H9 (cell line): ENCODE measurements around the gene SLC7A1. TPM values are rescaled to one million over a fixed set of nuclear protein-coding genes. Genes with fewer than 3 reads are reported as not detected.

ENCODE experiments used
- DNase-seq: peaks from one replicate; pipeline ENCODE4 v3.0.0-alpha.2; 2017
- H2AFZ ChIP-seq: one replicate; pipeline ENCODE4 v1.6.1; 2013; ENCODE audit warnings: mild to moderate bottlenecking, low read length, control low read depth, moderate library complexity
- H2AK5ac ChIP-seq: 2 replicates; pipeline ENCODE4 v1.6.1; 2013; ENCODE audit warnings: low read length, control low read depth, mixed read lengths; ENCODE audit not compliant: insufficient read length
- H2BK120ac ChIP-seq: one replicate; pipeline ENCODE4 v1.6.1; 2013; ENCODE audit warnings: low read depth, mild to moderate bottlenecking, low read length, control low read depth, inconsistent platforms; ENCODE audit not compliant: poor library complexity, severe bottlenecking
- H2BK12ac ChIP-seq: 2 replicates; pipeline ENCODE4 v1.6.1; 2013; ENCODE audit warnings: low read length, control low read depth, mixed read lengths, low read depth; ENCODE audit not compliant: insufficient read length
- H2BK15ac ChIP-seq: 2 replicates; pipeline ENCODE4 v1.6.1; 2013; ENCODE audit warnings: low read depth, low read length, control low read depth
- H2BK20ac ChIP-seq: one replicate; pipeline ENCODE4 v1.6.1; 2013; ENCODE audit warnings: low read depth, mild to moderate bottlenecking, low read length, control low read depth, inconsistent platforms; ENCODE audit not compliant: poor library complexity, severe bottlenecking
- H2BK5ac ChIP-seq: 2 replicates; pipeline ENCODE4 v1.6.1; 2013; ENCODE audit warnings: low read length, control low read depth, mixed read lengths; ENCODE audit not compliant: insufficient read length
- H3K14ac ChIP-seq: 2 replicates; pipeline ENCODE4 v1.6.1; 2013; ENCODE audit warnings: low read length, control low read depth; ENCODE audit not compliant: insufficient read depth
- H3K18ac ChIP-seq: 2 replicates; pipeline ENCODE4 v1.6.1; 2013; ENCODE audit warnings: low read depth, mild to moderate bottlenecking, mixed read lengths, low read length, control low read depth; ENCODE audit not compliant: insufficient read length
- H3K23ac ChIP-seq: 2 replicates; pipeline ENCODE4 v1.6.1; 2013; ENCODE audit warnings: low read length, control low read depth, mixed read lengths, low read depth; ENCODE audit not compliant: insufficient read length
- H3K23me2 ChIP-seq: 2 replicates; pipeline ENCODE4 v1.6.1; 2013; ENCODE audit warnings: low read depth, mild to moderate bottlenecking, mixed read lengths, low read length, control low read depth; ENCODE audit not compliant: insufficient read length, poor library complexity, severe bottlenecking
- H3K27ac ChIP-seq: 2 replicates; pipeline ENCODE4 v1.5.1; 2013; ENCODE audit warnings: low read length, control low read depth, mixed read lengths, low read depth; ENCODE audit not compliant: insufficient read length
- H3K27me3 ChIP-seq: 2 replicates; pipeline ENCODE4 v1.6.1; 2013; ENCODE audit warnings: low read length, control low read depth, inconsistent platforms; ENCODE audit not compliant: insufficient read depth
- H3K4ac ChIP-seq: 2 replicates; pipeline ENCODE4 v1.6.1; 2013; ENCODE audit warnings: low read depth, mild to moderate bottlenecking, control low read depth, inconsistent platforms, low read length, moderate library complexity
- H3K4me1 ChIP-seq: 2 replicates; pipeline ENCODE4 v1.6.1; 2013; ENCODE audit warnings: low read length, control low read depth, inconsistent platforms; ENCODE audit not compliant: insufficient read depth
- H3K4me2 ChIP-seq: 2 replicates; pipeline ENCODE4 v1.6.1; 2013; ENCODE audit warnings: low read length, control low read depth, mixed read lengths; ENCODE audit not compliant: insufficient read length, insufficient read depth
- H3K56ac ChIP-seq: 2 replicates; pipeline ENCODE4 v1.6.1; 2013; ENCODE audit warnings: low read depth, mild to moderate bottlenecking, mixed read lengths, low read length, control low read depth; ENCODE audit not compliant: insufficient read length
- H3K79me1 ChIP-seq: 2 replicates; pipeline ENCODE4 v1.6.1; 2013; ENCODE audit warnings: low read depth, mild to moderate bottlenecking, moderate library complexity, low read length, control low read depth, inconsistent platforms; ENCODE audit not compliant: insufficient read depth, poor library complexity, severe bottlenecking
- H3K79me2 ChIP-seq: 2 replicates; pipeline ENCODE4 v1.6.1; 2013; ENCODE audit warnings: low read length, control low read depth, inconsistent platforms; ENCODE audit not compliant: insufficient read depth
- H3K9ac ChIP-seq: 2 replicates; pipeline ENCODE4 v1.6.1; 2013; ENCODE audit warnings: low read length, control low read depth, mixed read lengths; ENCODE audit not compliant: insufficient read length; ENCODE audit errors: extremely low read depth
- H3K9me3 ChIP-seq: one replicate; pipeline ENCODE4 v1.6.1; 2013; ENCODE audit warnings: low read depth, low read length, inconsistent platforms; ENCODE audit not compliant: control insufficient read depth
- H3T11ph ChIP-seq: one replicate; pipeline ENCODE4 v1.6.1; 2013; ENCODE audit warnings: mild to moderate bottlenecking, low read length, control low read depth, inconsistent platforms
- H4K20me1 ChIP-seq: one replicate; pipeline ENCODE4 v1.6.1; 2013; ENCODE audit not compliant: control insufficient read depth, insufficient read length, insufficient read depth
- H4K5ac ChIP-seq: 2 replicates; pipeline ENCODE4 v1.6.1; 2013; ENCODE audit warnings: low read depth, mild to moderate bottlenecking, mixed read lengths, low read length, control low read depth; ENCODE audit not compliant: insufficient read length
- H4K8ac ChIP-seq: replicated peaks from 2 replicates; pipeline ENCODE4 v1.6.1; 2013; ENCODE audit warnings: low read length, control low read depth, mixed read lengths, low read depth; ENCODE audit not compliant: insufficient read length
- H4K91ac ChIP-seq: 2 replicates; pipeline ENCODE4 v1.6.1; 2013; ENCODE audit warnings: low read depth, mild to moderate bottlenecking, moderate library complexity, mixed read lengths, low read length, control low read depth; ENCODE audit not compliant: insufficient read length
- H3K27ac Mint-ChIP-seq, 3 experiments: 2 replicates in 2 of 3; 3 replicates in 1 of 3; pipeline ENCODE4 v1.8.0; 2020 to 2021; ENCODE audit warnings: mixed read lengths in 3 of 3, mild to moderate bottlenecking in 1 of 3, moderate library complexity in 1 of 3
- H3K27me3 Mint-ChIP-seq: 2 replicates; pipeline ENCODE4 v1.8.0; 2021; ENCODE audit warnings: low read depth, mild to moderate bottlenecking, moderate library complexity, mixed read lengths
- H3K36me3 Mint-ChIP-seq, 3 experiments: 2 replicates in 2 of 3; 3 replicates in 1 of 3; pipeline ENCODE4 v1.8.0; 2020 to 2021; ENCODE audit warnings: low read depth in 3 of 3, mixed read lengths in 3 of 3; ENCODE audit not compliant: insufficient read depth in 1 of 3
- H3K4me1 Mint-ChIP-seq, 2 experiments: 2 replicates each; pipeline ENCODE4 v1.8.0; 2020; ENCODE audit warnings: mixed read lengths in 2 of 2
- H3K4me3 Mint-ChIP-seq, 2 experiments: 2 replicates in 1 of 2; 3 replicates in 1 of 2; pipeline ENCODE4 v1.8.0; 2020 to 2021; ENCODE audit warnings: mild to moderate bottlenecking in 2 of 2, mixed read lengths in 2 of 2, moderate library complexity in 1 of 2
- H3K9me3 Mint-ChIP-seq, 2 experiments: 2 replicates in 1 of 2; 3 replicates in 1 of 2; pipeline ENCODE4 v1.8.0; 2020; ENCODE audit warnings: mild to moderate bottlenecking in 2 of 2, mixed read lengths in 2 of 2, moderate library complexity in 1 of 2
- CTCF ChIP-seq: fragments of 200-600 bp; sonication (generic); conservative IDR thresholded peaks from 3 replicates; pipeline ENCODE4 v1.8.0; 2021; ENCODE audit warnings: antibody characterized with exemption, mild to moderate bottlenecking
- WGBS: extraction: QIAGEN DNeasy Blood & Tissue Kit; methylation state at CpG from one replicate; pipeline ENCODE4 v1.1.7; 2013; ENCODE audit warnings: missing lambda C conversion rate, low lambda C conversion rate, mixed read lengths; ENCODE audit not compliant: insufficient read length; ENCODE audit errors: extremely low coverage; 5-methylcytosine and 5-hydroxymethylcytosine counted together
- total RNA-seq: library from RNA; stranded (reverse); gene quantifications from 2 replicates; pipeline ENCODE4 v1.2.1, GENCODE V29; 2021

Gene SLC7A1
- total RNA-seq, 1 experiment from 2014 or later = 109 TPM

GRCh38 chr13:29527916-29528315 is 67.6 kb downstream of the SLC7A1 start:
- no peak for DNase-seq
- Histone ChIP-seq H2BK5ac (no peak overlapping the region), H3K4ac (no peak overlapping the region), H2AFZ (no peak overlapping the region), H4K20me1 (no peaks in the 10 kb centered on the region), H2BK120ac (no peak overlapping the region), H3K9me3 (no peaks in the 10 kb centered on the region), H3K4me2 (no peak overlapping the region), H3K27me3 (no peaks in the 10 kb centered on the region), H3K79me1 (peaks cover 2% of the 10 kb centered on the region), H3T11ph (no peak overlapping the region), H3K14ac (no peak overlapping the region), H3K79me2 (no peaks in the 10 kb centered on the region), H3K27ac (no peak overlapping the region), H3K23me2 (no peaks in the 10 kb centered on the region), H4K91ac (no peak overlapping the region), H3K9ac (no peak overlapping the region), H3K4me1 (no peaks in the 10 kb centered on the region), H3K18ac (no peak overlapping the region), H2AK5ac (no peak overlapping the region), H4K5ac (no peak overlapping the region), H2BK12ac (no peak overlapping the region), H3K56ac (no peak overlapping the region), H2BK20ac (no peak overlapping the region), H4K8ac (no peak overlapping the region), H3K23ac (no peak overlapping the region), H2BK15ac (no peak overlapping the region)
- no CpG with 5 or more reads among the region's 5 CpGs for WGBS
- no peak for TF ChIP-seq CTCF
- Mint-ChIP-seq H3K36me3 (peaks cover 39 to 87% (median 69%) of the 10 kb centered on the region in 3 experiments; a peak in 6 of 7 replicates), H3K9me3 (no peaks in the 10 kb centered on the region), H3K27me3 (no peaks in the 10 kb centered on the region), H3K4me3 (no peak overlapping the region), H3K4me1 (no peaks in the 10 kb centered on the region), H3K27ac (no peak overlapping the region)
